ENCODE data around the gene MGME1. TPM values are rescaled to one million over a fixed set of nuclear protein-coding genes. Genes with fewer than 3 reads are reported as not detected.
"Not testable (repeated sequence)": the region's sequence is repeated elsewhere in the genome, so short reads cannot be mapped to it uniquely, and the experiment has no call there.

MGME1 gene
- total RNA-seq, 4 donors from 2014 or later, result 16.1 to 38.0 (median 19.0) TPM

DNA sequence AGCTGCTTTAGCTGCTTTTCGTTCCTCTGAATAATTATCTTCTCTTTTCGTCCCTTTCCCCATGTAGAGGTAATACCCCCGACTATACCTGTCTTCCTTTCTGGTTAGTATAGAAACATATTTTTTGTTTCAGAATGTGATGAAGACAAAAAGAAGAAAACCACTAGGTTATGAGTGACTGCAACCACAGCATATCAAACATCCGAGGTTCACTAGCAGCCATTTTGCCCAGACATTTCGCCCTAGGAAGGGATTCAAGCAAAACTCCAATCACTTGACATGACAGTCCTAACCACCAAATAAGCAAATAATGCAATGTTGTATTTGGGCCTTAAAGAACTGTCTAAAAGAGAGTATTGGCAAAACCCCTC lies 9.6 kb upstream of the MGME1 start:
- Histone ChIP-seq H3K9me3 (no peaks in the 10 kb centered on the region), H3K27ac (peak overlapping the region; percentile 21 to 79 (median 64)), H3K27me3 (no peaks in the 10 kb centered on the region), H3K36me3 (peaks cover 0 to 21% (median 3%) of the 10 kb centered on the region in 3 donors), H3K4me3 (no peak overlapping the region), H3K4me1 (peaks cover 0 to 77% (median 36%) of the 10 kb centered on the region in 4 donors)
- DNase-seq, result no peak
- no peak for TF ChIP-seq POLR2A (IDR thresholded peaks at IDR 0.05)

DNA sequence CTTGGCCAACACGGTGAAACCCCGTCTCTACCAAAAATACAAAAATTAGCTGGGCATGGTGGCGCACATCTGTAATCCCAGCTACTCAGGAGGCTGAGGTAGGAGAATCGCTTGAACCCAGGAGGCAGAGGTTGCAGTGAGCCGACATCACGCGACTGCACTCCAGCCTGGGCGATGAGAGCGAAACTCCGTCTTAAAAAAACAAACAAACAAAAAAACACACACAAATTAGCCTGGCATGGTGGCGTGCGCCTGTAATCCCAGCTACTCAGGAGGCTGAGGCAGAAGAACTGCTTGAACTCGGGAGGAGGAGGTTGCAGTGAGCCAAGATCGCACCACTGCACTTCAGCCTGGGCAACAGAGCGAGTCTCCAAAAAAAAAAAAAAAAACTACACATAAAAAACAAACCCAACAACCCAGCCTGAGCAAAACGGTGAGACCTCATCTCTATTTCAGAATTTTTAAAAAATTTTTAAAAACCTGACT lies 8.4 kb upstream of the MGME1 start:
- H3K4me1 ChIP-seq, result peaks cover 0 to 89% (median 46%) of the 10 kb centered on the region in 4 donors
- H3K27ac ChIP-seq, result peak overlapping the region in 3 of 4 donors; percentile 11 to 74 (median 54)
- not testable (repeated sequence) for DNase-seq, H3K4me3 ChIP-seq, H3K9me3 ChIP-seq, H3K36me3 ChIP-seq, H3K27me3 ChIP-seq

DNA sequence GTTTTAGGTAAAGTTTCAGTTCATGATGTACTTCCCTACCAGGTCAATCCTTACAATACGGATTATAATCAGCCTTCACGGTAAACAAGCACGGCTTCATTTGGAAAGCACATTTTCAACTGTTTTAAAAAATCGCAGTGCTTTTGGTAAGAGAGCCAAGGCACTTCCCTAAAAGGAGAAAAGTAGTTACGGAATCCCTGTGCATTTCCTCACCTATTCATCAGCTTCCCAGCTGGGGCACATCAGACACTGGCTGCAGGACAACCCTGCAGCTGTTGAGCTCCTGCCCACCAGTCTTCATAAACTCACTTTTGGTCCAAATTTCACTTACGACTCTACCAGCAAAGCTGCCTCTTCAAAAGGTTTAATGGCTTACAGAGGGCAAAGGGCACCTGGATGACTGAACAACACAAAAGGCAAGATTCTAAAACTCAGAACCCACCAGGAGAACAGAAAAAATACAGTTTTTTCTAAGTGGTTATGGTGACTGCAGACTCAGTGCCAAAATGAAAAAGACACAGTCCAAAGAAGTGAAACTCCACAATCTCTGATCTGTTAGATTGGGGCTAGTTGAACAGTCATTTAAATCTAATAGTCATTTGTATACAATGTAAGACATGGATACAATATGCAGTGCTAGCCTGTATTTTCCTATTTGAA lies 7.8 kb upstream of the MGME1 start:
- H3K4me3 ChIP-seq, result peak overlapping the region in 1 of 4 donors; percentile 7
- no peaks in the 10 kb centered on the region for H3K9me3 ChIP-seq
- TF ChIP-seq, protein P1, sequence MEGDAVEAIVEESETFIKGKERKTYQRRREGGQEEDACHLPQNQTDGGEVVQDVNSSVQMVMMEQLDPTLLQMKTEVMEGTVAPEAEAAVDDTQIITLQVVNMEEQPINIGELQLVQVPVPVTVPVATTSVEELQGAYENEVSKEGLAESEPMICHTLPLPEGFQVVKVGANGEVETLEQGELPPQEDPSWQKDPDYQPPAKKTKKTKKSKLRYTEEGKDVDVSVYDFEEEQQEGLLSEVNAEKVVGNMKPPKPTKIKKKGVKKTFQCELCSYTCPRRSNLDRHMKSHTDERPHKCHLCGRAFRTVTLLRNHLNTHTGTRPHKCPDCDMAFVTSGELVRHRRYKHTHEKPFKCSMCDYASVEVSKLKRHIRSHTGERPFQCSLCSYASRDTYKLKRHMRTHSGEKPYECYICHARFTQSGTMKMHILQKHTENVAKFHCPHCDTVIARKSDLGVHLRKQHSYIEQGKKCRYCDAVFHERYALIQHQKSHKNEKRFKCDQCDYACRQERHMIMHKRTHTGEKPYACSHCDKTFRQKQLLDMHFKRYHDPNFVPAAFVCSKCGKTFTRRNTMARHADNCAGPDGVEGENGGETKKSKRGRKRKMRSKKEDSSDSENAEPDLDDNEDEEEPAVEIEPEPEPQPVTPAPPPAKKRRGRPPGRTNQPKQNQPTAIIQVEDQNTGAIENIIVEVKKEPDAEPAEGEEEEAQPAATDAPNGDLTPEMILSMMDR (IDR thresholded peaks at IDR 0.05), result no peak
- TF ChIP-seq POLR2A (IDR thresholded peaks at IDR 0.05), result no peak
- H3K4me1 ChIP-seq, result peaks cover 0 to 85% (median 45%) of the 10 kb centered on the region in 4 donors
- peaks cover 0 to 3% (median 0%) of the 10 kb centered on the region in 3 donors for H3K36me3 ChIP-seq
- H3K27ac ChIP-seq, result peak overlapping the region; percentile 48 to 74 (median 59)
- peak in 1 of 3 donors; percentile 58 for DNase-seq
- no peaks in the 10 kb centered on the region for H3K27me3 ChIP-seq

DNA sequence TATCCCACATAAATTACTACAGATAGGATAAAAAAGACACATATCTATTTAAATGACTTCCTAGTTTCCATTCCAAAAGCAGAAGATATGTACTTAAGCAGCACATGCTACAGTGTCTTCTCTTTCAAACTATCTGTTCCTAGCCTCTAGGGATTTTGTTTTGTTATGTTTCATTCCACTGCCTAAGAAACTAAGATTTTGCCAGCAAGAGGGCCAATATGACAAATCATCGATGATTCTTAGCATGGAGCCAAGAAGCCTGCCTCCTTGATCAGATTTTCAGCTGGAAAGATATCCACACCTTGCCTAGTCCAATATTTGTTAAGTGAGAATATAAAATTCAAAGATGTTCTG lies 7.3 kb upstream of the MGME1 start:
- TF ChIP-seq POLR2A (IDR thresholded peaks at IDR 0.05), result no peak
- Histone ChIP-seq H3K36me3 (no peaks in the 10 kb centered on the region), H3K27ac (peak overlapping the region in 3 of 4 donors; percentile 9 to 74 (median 64)), H3K27me3 (no peaks in the 10 kb centered on the region), H3K9me3 (no peaks in the 10 kb centered on the region), H3K4me1 (peaks cover 0 to 83% (median 43%) of the 10 kb centered on the region in 4 donors), H3K4me3 (no peak overlapping the region)
- no peak for DNase-seq

DNA sequence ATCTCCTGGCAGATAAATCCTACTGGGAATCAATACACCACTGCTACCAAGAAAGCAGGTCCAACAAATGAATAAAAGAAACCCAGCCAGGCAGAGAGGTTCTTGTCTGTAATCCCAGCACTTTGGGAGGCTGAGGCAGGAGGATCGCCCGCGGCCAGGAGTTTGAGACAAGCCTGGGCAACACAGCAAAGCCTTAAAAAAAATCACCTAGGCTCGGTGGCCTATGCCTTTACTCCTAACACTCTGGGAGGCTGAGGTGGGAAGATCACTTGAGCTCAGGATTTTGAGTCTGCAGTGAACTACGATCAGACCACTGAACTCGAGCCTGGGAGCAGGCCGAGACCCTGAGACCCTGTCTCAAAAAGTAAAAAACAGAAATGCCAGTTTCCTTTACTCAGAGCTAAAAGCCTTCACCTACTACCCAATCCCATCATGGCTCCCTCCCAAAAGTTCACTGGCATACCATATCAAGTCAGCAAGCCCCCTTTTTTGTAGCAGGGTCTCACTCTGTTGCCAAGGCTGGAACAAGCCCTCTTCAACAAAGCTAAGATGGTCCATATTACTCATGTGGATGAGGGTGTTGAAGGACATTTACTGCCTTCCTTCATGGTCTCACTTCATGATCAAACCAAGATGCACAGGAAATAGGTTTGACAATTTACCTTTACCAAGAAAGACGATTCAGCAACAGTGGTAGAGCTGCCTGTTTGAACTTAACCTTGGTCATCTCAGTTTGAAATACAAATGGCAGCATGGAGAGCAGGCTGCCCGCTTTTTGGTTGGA lies 5.5 kb upstream of the MGME1 start:
- Histone ChIP-seq H3K4me1 (peaks cover 0 to 70% (median 40%) of the 10 kb centered on the region in 4 donors), H3K27me3 (no peaks in the 10 kb centered on the region), H3K4me3 (no peak overlapping the region), H3K9me3 (no peaks in the 10 kb centered on the region), H3K36me3 (no peaks in the 10 kb centered on the region), H3K27ac (peak overlapping the region in 3 of 4 donors; percentile 21 to 74 (median 35))
- DNase-seq, result peak in 1 of 3 donors; percentile 46
- TF ChIP-seq POLR2A (IDR thresholded peaks at IDR 0.05), result no peak
- TF ChIP-seq, protein P1 (IDR thresholded peaks at IDR 0.05), result no peak

DNA sequence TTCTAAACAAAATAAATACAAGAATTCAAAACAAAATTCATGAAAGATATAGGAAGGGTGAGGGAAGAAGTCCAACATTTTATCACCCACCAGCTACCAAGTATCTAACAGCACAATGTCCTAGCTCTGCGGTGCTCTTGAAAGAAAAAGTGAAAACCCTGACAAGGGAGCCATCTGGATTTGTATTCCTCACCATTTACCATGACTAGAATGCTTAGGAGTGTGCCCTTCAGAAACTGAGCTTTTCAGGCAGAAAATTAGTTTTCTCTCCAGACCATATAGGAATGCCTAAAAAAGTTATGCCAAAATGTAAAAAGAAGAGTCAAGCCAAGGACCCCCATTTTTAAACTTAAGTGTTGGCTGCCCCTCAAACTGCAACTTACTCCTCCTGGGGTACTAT lies 4.7 kb upstream of the MGME1 start:
- TF ChIP-seq POLR2A (IDR thresholded peaks at IDR 0.05), result no peak
- TF ChIP-seq, protein P1 (IDR thresholded peaks at IDR 0.05), result no peak
- no peaks in the 10 kb centered on the region for H3K36me3 ChIP-seq
- H3K27me3 ChIP-seq, result no peaks in the 10 kb centered on the region
- H3K27ac ChIP-seq, result peak overlapping the region in 1 of 4 donors; percentile 94
- peaks cover 0 to 62% (median 38%) of the 10 kb centered on the region in 4 donors for H3K4me1 ChIP-seq
- H3K9me3 ChIP-seq, result no peaks in the 10 kb centered on the region
- no peak overlapping the region for H3K4me3 ChIP-seq
- DNase-seq, result no peak

DNA sequence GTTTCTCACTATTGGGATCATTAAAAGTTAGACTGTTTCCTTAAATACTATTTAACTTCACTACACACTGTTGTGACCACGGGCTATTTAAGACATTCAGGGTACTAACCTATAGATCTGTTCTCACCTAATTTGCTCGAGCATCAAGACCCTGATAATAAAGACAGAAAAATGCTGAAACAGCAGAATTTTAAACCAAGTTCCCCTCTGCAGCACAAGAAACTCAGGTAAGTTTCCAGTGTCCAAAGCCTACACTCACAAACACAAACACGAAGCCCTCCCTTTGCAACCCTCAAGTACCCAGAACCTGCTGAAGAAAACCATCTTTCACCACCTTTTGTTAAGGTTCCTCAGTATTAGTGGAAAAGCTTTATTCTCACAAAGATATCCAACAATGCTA lies 4.2 kb upstream of the MGME1 start:
- Histone ChIP-seq H3K4me1 (peaks cover 0 to 56% (median 34%) of the 10 kb centered on the region in 4 donors), H3K27ac (peak overlapping the region; percentile 94 to 97 (median 95)), H3K27me3 (no peaks in the 10 kb centered on the region), H3K4me3 (peak overlapping the region in 2 of 4 donors; percentile 16 to 78), H3K36me3 (no peaks in the 10 kb centered on the region), H3K9me3 (no peaks in the 10 kb centered on the region)
- no peak for DNase-seq
- no peak for TF ChIP-seq POLR2A (IDR thresholded peaks at IDR 0.05)
- TF ChIP-seq, protein P1 (IDR thresholded peaks at IDR 0.05), result no peak

Measured in Peyer's patch (tissue), 4 donors.